KBM-7 (cell line): ENCODE data around the gene CALM3.
A peak's percentile ranks its signal among the peaks of the same experiment; 100 is the strongest.
"Not testable (repeated sequence)": the region's sequence is repeated elsewhere in the genome, so short reads cannot be mapped to it uniquely, and the experiment has no call there.

Experiments
- DNase-seq: peaks from one replicate; pipeline ENCODE4 v3.0.0-alpha.2; 2015
- in situ Hi-C: fragments of 300-500 bp; cut with MboI; formaldehyde crosslinking; loops from 2 replicates; pipeline ENCODE4 v1.14.3; 2020; ENCODE audit warnings: low sequenced_read_pairs, low pct_unique_long_range_greater_than_20kb, mixed read lengths

The CALM3 gene

DNA sequence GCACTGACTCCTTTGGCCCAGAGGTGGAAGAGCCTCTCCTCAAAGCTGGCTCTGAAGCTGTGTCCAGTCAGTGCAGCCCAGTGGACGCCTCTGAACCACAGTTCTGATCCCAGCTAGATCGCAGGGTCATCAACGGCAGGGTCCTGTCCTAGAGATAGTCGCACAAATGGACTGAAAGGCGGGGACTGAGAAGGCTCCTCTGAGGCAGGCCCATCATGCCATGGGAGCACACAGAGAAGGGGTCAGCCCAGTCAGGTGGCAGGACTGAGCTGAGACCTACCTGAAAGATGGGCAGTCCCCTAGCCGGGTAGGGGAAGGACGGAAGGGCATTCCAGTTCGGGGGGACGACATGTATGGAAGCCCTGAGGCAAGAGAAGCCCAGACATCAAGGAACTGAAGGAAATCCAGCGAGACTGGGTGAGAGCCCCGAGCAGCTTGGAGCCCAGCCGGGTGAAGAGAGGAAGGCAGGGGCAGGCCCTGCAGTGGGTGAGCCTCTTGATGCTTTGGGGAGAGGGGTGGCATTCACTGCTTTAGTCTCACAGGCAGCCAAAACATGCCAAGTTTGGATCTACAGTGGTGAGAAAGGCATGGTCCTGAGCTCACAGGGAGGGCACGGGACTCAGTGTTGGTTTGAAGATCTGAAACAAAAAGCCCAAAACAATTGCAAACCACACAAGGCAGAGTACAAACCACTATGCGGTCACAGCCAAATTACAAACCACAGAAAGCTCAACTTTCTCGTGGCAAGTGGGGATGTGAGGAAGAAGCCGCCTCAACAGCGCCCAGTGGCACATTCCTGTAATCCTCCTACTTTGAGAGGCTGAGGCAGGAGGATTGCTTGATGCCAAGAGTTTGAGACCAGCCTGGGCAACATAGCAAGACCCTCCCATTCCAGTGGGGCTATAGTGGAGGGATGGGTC is 10.0 kb downstream of the CALM3 start:
- DNase-seq, result peak; percentile 79
- in situ Hi-C loops, result no loop called here

DNA sequence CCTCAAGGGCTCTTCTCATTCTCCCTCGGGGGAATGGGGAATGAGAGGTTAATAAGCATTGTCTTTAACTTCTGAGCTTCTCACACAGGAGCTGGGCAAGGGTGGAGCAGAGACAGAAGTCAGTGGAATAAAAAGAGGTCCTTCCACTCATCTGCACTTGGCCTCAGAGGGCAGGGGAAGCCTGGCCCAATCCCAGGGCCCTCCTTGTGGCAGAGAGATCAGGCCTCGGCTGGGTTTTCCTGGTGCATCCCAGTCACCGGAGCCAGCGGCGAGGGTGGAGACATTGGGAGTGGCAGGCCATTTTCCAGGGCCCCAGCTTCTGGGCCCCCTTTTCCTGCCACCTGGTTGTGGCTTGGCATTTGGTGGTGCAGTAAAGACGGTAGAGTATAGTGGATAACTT is 10.6 kb downstream of the CALM3 start:
- in situ Hi-C loops, result no loop called here
- DNase-seq, result no peak

DNA sequence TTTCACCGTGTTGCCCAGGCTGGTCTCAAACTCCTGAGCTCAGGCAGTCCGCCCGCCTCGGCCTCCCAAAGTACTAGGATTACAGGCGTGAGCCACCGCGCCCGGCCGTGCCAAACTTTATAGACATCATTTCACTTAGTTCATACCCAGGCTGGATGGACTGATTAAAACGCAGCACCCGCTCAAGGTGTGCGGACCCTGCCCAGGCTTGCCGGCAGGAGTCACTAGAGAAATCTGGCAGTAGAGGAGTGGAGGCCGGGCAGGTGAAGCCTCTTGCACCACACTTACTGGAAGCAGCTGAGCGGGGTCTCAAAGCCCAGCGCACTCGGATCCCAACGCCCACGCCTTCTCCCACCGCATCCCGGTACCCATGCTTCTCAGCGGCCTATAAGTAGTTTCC is 12.4 kb downstream of the CALM3 start:
- in situ Hi-C loops, result no loop called here
- no peak for DNase-seq

DNA sequence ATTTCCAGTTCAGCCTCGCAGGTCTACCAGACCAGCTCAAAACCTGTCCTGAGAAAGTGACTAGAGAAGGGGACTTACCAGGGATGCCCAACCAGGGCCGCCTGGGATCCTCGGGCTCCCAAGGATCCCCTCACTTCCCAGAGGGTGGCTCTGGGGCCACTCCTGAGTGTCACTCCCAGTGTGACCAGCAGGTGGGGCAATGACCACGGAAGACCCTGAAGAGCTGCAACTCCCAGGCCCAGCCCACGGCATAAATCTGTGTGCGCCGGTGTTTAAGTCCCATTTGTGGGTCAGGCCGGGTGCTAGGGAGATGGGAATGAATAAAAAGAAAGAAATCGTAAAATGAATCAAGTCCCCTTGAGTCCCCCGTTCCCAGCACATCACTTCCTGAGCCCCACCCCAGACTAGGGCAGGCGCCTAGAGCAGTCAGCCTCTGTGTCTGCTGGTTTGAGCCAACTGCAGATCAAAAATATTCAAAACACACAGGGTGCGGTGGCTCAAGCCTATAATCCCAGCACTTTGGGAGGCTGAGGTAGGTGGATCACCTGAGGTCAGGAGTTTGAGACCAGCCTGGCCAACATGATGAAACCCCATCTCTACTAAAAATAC is 13.1 kb downstream of the CALM3 start:
- DNase-seq, result peak; percentile 80

DNA sequence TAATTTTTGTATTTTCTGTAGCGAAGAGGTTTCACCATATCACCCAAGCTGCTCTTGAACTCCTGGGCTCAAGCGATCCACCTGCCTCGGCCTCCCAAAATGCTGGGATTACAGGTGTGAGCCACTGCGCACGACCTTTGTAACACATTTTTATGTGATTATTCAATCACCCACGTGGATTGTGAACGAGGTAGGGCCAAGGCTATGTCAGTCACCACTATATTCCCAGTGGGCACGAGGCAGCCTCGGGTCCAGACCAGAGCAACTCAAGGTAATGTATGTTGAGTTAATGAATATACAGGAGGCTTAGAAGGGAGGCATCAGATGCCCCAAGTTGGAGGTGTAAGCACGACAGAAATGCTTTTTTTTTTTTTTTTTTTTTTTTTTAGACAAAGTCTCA is 14.8 kb downstream of the CALM3 start:
- in situ Hi-C loops, result no loop called here
- no peak for DNase-seq

More for the DNA sequence above, 13.1 kb downstream of the CALM3 start:
- in situ Hi-C loops, result no loop called here

DNA sequence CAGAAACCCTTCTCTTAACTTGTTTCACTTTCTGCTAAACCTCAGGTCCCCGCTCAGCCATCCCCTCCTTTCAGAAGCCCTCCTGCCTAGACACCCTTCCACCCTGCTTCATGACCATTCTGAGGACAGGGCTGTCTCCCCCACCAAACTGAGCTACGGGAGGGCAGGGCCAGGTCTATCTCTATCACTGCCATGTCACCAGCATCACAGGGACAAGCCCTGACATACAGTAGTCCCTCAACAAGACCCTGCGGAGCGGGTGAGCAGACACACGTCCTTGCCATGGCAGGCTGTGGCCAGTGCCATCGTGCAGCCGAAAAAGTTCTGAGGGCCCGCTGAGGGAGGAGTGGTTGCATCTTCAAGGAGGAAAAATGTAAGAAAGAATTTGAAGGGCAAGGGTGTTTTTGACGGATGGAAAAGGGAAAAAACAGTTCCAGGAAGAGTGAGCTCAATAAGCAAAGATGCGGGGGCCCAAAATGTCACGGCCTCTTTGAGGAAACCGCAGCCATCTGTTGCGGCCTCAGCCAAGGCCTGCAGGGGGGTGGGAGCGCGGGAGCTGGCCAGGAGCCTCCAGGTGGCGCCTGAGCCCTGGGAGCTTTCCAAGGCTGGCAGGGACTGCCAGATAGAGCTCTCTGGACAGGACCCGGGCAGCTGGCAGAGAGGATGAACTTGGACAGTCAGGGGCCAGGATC is 15.6 kb downstream of the CALM3 start:
- in situ Hi-C loops, result no loop called here

DNA sequence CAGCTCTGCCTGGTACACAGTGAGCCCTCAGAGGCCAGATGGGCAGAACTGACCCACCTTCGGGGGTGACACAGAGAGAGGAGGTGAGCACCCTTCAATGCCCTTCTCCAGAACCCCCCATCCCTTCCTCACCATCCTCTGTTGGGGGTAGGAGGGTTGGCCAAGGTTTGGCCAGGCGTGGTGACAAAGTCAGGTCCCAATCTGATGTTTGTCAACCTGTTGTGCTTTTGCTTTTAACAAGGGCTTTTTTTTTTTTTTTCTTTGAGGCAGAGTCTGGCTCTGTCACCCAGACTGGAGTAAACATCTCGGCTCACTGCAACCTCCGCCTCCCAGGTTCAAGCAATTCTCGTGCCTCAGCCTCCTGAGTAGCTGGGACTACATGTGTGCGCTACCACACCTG is 16.5 kb downstream of the CALM3 start:
- no peak for DNase-seq
- in situ Hi-C loops, result no loop called here

More for the DNA sequence above, 15.6 kb downstream of the CALM3 start:
- DNase-seq, result peak; percentile 89

DNA sequence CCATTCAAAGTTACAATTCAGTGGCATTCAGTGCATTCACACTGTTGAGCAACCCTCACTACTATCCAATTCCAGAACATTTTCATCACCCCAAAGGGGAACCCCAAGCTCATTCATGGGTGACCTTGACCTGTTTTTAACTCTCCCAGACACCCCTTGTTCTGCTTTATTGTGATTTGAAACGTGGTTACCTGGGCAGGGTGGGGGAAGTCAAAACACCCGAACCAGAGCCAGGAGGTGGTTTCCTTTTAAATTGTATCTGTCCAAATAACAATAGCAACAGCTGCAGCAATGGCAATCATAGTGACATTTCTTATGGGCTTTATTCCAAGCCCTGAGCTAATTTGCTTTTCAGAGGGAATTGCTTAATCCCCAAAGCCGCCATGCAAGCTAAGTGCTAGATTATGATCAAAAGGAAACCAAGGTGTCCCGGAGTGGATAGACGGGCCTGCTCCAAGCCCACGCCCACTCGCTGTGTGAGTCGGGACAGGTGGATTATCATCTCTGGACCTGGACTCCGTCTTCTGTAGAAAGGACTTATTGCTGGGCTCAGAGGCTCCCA is 17.6 kb downstream of the CALM3 start:
- DNase-seq, result no peak
- in situ Hi-C loops, result no loop called here

DNA sequence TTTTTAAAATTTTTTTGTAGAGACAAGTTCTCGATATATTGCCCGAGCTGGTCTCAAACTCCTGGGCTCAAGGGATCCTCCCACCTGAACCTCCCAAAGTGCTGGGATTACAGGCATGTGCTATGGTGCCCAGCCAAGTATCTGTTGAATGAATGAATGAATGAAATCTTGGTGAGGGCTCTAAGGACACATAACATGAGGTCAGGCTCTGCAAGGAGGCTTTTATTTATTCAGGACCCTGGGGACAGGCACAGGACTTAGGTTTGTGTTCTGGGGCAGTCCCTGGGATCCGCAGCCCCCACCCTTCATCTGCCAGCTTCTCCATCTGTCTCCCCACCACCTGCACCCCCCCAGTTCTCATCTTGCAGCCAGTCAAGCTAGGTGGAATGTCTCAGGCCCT is 19.1 kb downstream of the CALM3 start:
- DNase-seq, result no peak
- in situ Hi-C loops, result no loop called here

DNA sequence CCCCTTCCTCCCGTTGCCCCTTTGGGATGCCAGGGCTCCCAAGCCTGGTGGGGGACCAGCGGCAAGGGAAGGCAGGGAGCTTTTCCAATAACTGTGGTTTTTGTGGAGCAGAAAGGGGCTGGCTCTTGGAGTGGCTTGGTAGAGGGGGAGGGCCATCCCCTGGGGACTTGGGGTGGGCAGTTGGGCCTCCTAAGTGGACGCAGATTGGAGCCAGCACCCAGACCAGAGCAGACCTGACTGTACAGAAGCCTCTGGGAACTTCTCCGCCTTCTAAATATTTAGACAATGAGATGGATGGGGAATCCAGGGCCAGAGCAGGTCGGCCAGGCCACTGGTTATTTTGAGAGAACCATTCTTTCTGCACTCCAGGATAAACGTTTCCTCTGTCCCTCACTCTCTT is 19.6 kb downstream of the CALM3 start:
- in situ Hi-C loops, result no loop called here
- no peak for DNase-seq

DNA sequence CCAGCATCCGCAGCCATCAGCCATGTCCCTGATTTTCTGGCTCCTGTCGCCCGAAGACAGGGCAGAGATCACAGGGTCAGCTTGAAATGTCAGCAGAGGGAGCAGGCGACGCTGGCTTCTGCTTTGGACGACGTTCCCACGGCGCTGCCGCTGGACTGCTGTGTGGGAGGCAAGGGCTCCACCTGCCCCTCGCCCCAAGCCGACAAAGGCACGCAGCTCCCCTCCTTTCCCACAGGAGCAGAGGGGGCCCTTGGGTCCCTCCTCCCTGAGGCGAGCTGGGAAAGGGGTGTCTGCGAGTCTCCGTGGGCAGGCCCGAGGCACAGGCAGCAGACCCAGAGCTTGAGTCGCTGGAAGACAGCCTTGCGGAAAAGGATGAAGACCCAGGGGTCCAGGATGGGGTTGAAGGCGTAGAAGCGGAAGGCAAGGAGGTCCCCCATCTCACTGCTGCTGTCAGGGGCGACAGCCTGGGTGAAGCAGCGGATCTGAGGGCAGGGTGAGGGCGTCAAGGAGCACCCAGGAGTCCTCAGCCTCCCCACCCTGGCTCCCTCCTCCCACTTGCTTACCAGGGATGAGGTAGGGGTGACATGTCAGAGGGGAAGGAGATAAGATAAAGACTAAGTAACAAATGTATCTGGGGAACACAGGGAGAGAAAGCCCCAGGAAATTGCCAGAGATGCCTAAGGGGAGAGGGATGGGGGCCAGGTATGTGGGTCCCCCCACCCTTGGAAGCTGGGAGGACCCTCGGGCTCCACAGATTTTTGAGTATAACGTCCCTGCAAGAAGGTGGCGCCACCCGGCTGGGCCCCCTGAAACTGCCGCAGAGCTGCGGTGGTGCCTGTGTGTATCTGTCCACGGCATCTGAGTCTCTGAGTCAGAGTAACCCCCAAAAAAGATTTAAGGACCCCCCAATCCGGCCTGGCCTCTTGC is 20.3 kb downstream of the CALM3 start:
- in situ Hi-C loops, result no loop called here
- no peak for DNase-seq

DNA sequence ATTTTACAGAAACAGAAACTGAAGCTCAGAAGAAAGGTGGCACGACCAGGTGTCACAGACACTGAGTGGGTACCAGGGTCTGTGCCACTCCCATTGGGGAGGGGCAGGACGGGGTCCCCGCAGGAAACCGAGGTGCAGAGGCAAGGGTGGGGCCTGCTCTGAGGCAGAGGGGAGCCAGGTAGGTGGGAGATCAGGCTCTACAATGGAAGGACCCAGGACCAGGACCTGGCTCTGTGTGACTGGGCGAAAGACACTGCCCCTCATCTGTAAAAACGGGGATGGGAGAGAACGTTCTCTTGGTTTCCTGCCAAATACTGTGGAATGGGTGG is 21.0 kb downstream of the CALM3 start:
- in situ Hi-C loops, result no loop called here
- no peak for DNase-seq

DNA sequence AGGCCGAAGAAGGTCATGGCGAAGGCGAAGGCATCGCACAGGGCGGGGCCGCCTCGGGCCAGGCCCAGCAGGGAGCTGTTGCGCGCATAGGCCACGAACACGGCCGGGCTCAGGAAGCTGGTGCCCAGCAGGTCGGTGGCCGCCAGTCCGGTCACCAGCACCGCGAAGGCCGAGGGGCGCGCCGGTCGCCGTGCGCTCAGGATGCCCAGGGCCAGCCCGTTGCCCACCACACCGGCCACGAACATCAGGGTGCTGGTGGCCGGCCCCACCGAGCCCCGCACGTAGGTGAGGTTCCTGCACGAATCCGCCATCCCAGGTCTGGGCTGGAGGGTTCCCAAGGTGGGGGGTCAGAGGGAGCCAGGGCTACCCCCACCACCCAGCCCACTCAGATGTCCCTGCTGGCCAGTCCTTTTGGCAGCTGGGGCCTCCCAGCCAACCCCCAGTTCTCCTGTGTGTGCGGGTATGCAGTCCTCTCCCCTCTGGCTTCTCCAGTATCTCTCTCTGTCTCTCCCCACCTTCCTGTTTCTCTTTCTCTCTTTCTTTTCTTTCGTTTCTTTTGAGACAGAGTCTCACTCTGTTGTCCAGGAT is 22.9 kb downstream of the CALM3 start:
- in situ Hi-C loops, result no loop called here
- DNase-seq, result no peak

DNA sequence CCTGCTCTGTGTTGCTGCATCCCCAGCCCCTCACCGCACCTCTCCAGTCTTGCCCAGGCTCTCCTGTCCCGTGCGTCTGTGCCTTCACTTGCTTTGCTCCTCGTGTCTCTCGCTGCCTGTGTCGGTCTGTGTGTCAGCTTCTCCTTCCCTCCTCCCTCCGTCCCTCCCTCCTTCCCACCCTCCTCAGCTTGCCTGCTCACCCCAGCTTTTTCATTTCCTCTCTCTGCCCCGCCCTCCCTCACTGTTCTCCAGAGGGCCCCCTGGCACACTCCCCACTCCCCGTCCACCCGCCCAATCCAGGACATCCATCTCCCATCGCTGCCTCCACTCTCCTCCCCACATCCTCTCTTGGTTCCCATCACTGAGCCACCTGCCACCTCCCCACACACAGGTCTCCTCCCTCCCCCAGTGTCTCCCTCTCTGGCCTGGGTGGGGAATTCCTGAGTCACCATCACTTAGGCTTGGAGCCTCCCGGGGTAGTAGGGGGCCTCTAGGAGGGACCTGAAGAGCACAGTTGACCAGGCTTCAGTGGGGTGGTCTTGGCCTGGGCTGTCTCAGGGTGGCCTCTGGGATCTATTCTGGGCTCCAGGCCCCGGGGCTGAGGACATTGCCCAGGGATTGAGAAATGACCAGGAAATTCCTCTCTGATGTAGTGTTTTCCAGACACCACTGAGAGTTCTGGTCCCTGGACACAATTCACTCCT is 24.0 kb downstream of the CALM3 start, which contains the start of gene PTGIR:
Gene PTGIR (minus strand): TSS at position 132 of the 704 bp plus-strand sequence. CDS start 864 bp downstream, outside the sequence.
- in situ Hi-C loops, result no loop called here
- DNase-seq, result peak; percentile 47

DNA sequence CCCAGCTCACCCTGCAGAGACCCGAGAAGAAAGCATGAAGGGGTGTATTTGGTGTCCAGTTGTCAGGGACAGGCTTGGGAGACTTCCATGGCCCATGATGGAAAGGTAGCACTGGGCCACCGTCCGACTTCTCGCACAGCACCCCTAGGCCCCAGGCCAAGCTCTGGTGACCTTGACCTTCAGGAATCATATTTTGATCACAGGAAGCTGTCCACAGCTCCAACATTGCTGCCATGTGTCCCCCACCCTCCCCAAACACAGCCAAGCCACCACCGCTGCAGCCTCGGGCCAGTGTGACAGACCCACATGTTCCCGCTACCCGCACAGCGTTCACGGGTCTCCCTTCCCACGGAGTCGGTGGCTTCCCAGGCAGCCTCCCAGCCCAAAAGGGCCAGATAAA is 24.6 kb downstream of the CALM3 start:
- in situ Hi-C loops, result no loop called here
- DNase-seq, result no peak

DNA sequence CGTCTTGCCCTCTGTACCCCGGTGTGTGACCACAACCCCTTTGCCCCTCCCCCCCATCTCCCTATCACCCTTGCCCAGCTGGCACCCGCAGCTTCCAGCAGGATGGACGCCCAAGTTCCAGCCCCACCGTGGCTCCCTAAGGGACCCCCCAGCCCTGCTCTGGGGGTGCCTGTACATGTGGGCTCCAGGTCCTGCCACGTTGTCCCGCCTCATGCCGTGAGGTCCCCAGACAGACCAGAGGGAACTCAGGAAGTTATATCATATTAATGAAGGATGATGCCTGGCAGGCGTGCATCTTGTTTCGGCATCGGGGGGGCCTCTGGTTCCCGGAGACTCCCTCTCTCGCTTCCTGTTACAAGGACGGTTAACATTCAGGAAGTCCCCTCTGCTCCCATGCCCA is 25.3 kb downstream of the CALM3 start:
- in situ Hi-C loops, result no loop called here
- no peak for DNase-seq

DNA sequence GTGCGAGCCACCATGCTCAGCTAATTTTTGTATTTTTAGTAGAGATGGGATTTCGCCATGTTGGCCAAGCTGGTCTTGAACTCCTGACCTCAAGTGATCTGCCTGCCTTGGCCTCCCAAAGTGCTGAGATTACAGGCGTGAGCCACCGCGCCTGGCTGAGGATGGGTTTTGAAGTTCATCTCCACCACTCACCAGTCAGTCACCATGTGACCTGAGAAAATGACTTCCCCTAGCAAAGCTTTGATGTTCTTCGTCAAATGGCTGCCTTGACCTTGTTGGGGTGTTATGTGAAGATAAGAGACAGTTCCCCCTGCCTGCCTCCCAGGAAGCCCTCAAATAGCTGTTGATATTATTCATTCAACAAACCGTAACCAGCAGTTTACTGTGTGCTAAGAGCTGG is 27.8 kb downstream of the CALM3 start:
- DNase-seq, in situ Hi-C loops: not testable (repeated sequence)

DNA sequence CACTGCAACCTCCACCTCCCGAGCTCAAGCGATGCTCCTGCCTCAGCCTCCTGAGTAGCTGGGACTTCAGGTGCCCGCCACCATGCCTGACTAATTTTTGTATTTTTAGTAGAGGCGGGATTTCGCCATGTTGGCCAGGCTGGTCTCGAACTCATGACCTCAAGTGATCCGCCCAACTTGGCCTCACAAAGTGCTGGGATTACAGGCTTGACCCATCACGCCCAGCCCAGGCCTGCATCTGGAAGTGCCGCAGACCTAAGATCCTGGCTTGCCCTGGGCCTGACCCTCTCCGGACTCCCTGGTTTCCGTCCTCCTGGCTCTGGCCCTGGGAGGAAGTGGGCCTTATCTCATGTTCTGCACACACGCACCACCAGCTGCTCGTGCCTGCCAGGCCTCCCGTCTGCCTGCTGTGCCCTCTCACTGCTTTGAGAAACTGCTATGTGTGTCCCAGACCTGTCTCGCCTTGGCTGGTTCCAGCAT is 28.5 kb downstream of the CALM3 start:
- in situ Hi-C loops, result no loop called here
- peak; percentile 67 for DNase-seq
